Mammary epithelial cell (primary cell): ENCODE data around the gene ARMC9.

Source experiments
- CTCF ChIP-seq, 2 donors: IDR thresholded peaks in 1 of 2; conservative IDR thresholded peaks in 1 of 2; 2 replicates each; pipeline ENCODE4 v1.5.1; 2011 to 2012; ENCODE audit warnings: inconsistent platforms in 2 of 2, low read length in 2 of 2, mild to moderate bottlenecking in 2 of 2, control low read depth in 1 of 2, low read depth in 1 of 2; ENCODE audit not compliant: insufficient read depth in 1 of 2; ENCODE audit errors: extremely low read depth in 1 of 2
- EZH2 ChIP-seq: IDR thresholded peaks from 2 replicates; pipeline ENCODE4 v1.6.1; 2012; ENCODE audit warnings: low read length, inconsistent platforms, borderline replicate concordance

GRCh38 chr2:231382116-231382515 is 183.7 kb downstream of the ARMC9 start:
- no peak for TF ChIP-seq CTCF (conservative IDR thresholded peaks at IDR 0.05 in 1 of 2, IDR thresholded peaks at IDR 0.05 in 1 of 2; ENCODE audit: extremely low read depth in 1 of 2, insufficient read depth in 1 of 2, low read depth in 1 of 2, low read length in 2 of 2)
- no peak for TF ChIP-seq EZH2
